Activated CD4-positive, alpha-beta T cell treated with anti-CD3 and anti-CD28 coated beads, Interleukin-2, amount 10 ng/mL, durations not matched to agents 24 days and 14 days (primary cell): Measurements from ENCODE around the gene ZNF154. TPM values are rescaled to one million over a fixed set of nuclear protein-coding genes. Genes with fewer than 3 reads are reported as not detected.
A peak's percentile ranks its signal among the peaks of the same experiment; 100 is the strongest.
"Not testable (repeated sequence)": the region's sequence is repeated elsewhere in the genome, so short reads cannot be mapped to it uniquely, and the experiment has no call there.

Source experiments
- DNase-seq: peaks from one replicate; pipeline ENCODE4 v3.0.0; 2022
- H3K27ac Mint-ChIP-seq: one replicate; pipeline ENCODE4 v1.8.0; 2022; ENCODE audit warnings: mild to moderate bottlenecking, mixed read lengths
- H3K27me3 Mint-ChIP-seq: one replicate; pipeline ENCODE4 v1.8.0; 2022; ENCODE audit warnings: mixed read lengths
- H3K36me3 Mint-ChIP-seq: one replicate; pipeline ENCODE4 v1.8.0; 2022; ENCODE audit warnings: low read depth, mild to moderate bottlenecking, mixed read lengths
- H3K4me1 Mint-ChIP-seq: one replicate; pipeline ENCODE4 v1.8.0; 2021; ENCODE audit warnings: mixed read lengths
- H3K4me3 Mint-ChIP-seq: one replicate; pipeline ENCODE4 v1.8.0; 2022; ENCODE audit warnings: mild to moderate bottlenecking, moderate library complexity, mixed read lengths
- H3K9me3 Mint-ChIP-seq: one replicate; pipeline ENCODE4 v1.8.0; 2021; ENCODE audit warnings: mixed read lengths
- intact Hi-C: fragments of 100-400 bp; cut with micrococcal nuclease; formaldehyde crosslinking; loops from one replicate; pipeline ENCODE4 v1.15.1; 2023
- total RNA-seq: library from RNA; stranded (reverse); gene quantifications from 2 replicates; pipeline ENCODE4 v1.2.3, GENCODE V29; 2022

The ZNF154 gene
- 3.1 and 3.9 TPM in 2 replicates for total RNA-seq

GRCh38 chr19:57708641-57709361 lies at the start of gene ZNF154:
TSS of gene ZNF154 (minus strand) at chr19:57709204. CDS start at chr19:57708971, 233 bp downstream.
- Mint-ChIP-seq H3K36me3 (peaks cover 40% of the 10 kb centered on the region), H3K4me3 (peak within 1 kb of the TSS; percentile 93), H3K27me3 (peaks cover 2% of the 10 kb centered on the region), H3K9me3 (peaks cover 43% of the 10 kb centered on the region), H3K4me1 (peaks cover 14% of the 10 kb centered on the region), H3K27ac (peak within 1 kb of the TSS; percentile 87)
- intact Hi-C loops: no loop called here
- peak; percentile 76 for DNase-seq

GRCh38 chr19:57757941-57758340 lies 48.9 kb upstream of the ZNF154 start:
- no peak overlapping the region for H3K27ac Mint-ChIP-seq

GRCh38 chr19:57755031-57755430 lies 46.0 kb upstream of the ZNF154 start:
- Mint-ChIP-seq H3K4me3 (no peak overlapping the region), H3K36me3 (peaks cover 99% of the 10 kb centered on the region), H3K4me1 (peaks cover 2% of the 10 kb centered on the region), H3K9me3 (peaks cover 44% of the 10 kb centered on the region), H3K27me3 (no peaks in the 10 kb centered on the region), H3K27ac (no peak overlapping the region)
- no peak for DNase-seq
- intact Hi-C loops: no loop called here

More at GRCh38 chr19:57757941-57758340, 48.9 kb upstream of the ZNF154 start:
- no peak for DNase-seq
- peaks cover 23% of the 10 kb centered on the region for H3K9me3 Mint-ChIP-seq
- no peaks in the 10 kb centered on the region for H3K4me1 Mint-ChIP-seq
- intact Hi-C loops: no loop called here
- no peak overlapping the region for H3K4me3 Mint-ChIP-seq
- no peaks in the 10 kb centered on the region for H3K27me3 Mint-ChIP-seq
- H3K36me3 Mint-ChIP-seq: peaks cover 91% of the 10 kb centered on the region

GRCh38 chr19:57754091-57754673 lies 45.2 kb upstream of the ZNF154 start:
- DNase-seq: no peak
- H3K4me3 Mint-ChIP-seq: no peak overlapping the region
- H3K9me3 Mint-ChIP-seq: peaks cover 46% of the 10 kb centered on the region
- intact Hi-C loops: no loop called here
- no peak overlapping the region for H3K27ac Mint-ChIP-seq
- H3K27me3 Mint-ChIP-seq: no peaks in the 10 kb centered on the region
- H3K4me1 Mint-ChIP-seq: peaks cover 2% of the 10 kb centered on the region
- peaks cover 99% of the 10 kb centered on the region for H3K36me3 Mint-ChIP-seq

GRCh38 chr19:57748029-57748428 lies 39.0 kb upstream of the ZNF154 start:
- intact Hi-C loops: loop anchor here (5.0 to 10.0 kb wide), 3 partner anchors 133 to 257 kb away; partner anchors contain the start of genes ZNF134, ZNF417 and ZNF606

GRCh38 chr19:57747472-57747807 lies 38.4 kb upstream of the ZNF154 start:
- Mint-ChIP-seq H3K4me1 (peaks cover 16% of the 10 kb centered on the region), H3K36me3 (peaks cover 56% of the 10 kb centered on the region), H3K27me3 (no peaks in the 10 kb centered on the region), H3K4me3 (peak overlapping the region; percentile 96), H3K27ac (peak overlapping the region; percentile 97), H3K9me3 (peaks cover 39% of the 10 kb centered on the region)
- intact Hi-C loops: loop anchor here (2.0 to 10.0 kb wide), 4 partner anchors 67 to 257 kb away; partner anchors contain the start of genes ZNF134, ZNF417, ZNF552 and ZNF606
- peak; percentile 58 for DNase-seq

More at GRCh38 chr19:57748029-57748428, 39.0 kb upstream of the ZNF154 start:
- Mint-ChIP-seq H3K27me3 (no peaks in the 10 kb centered on the region), H3K4me3 (peak overlapping the region; percentile 96), H3K27ac (no peak overlapping the region), H3K4me1 (peaks cover 16% of the 10 kb centered on the region), H3K36me3 (peaks cover 62% of the 10 kb centered on the region), H3K9me3 (peaks cover 44% of the 10 kb centered on the region)
- DNase-seq: no peak

GRCh38 chr19:57746580-57747471 lies 37.8 kb upstream of the ZNF154 start, which contains the start of gene ZNF776:
TSS of gene ZNF776 (plus strand) at chr19:57746815. CDS start at chr19:57747059, 244 bp downstream.
- DNase-seq: peak; percentile 95
- Mint-ChIP-seq H3K27me3 (no peaks in the 10 kb centered on the region), H3K9me3 (peaks cover 35% of the 10 kb centered on the region), H3K4me3 (peak within 1 kb of the TSS; percentile 96), H3K4me1 (peaks cover 16% of the 10 kb centered on the region), H3K27ac (peak within 1 kb of the TSS; percentile 97), H3K36me3 (peaks cover 50% of the 10 kb centered on the region)
- intact Hi-C loops: loop anchor here (1.0 to 10.0 kb wide), 6 partner anchors 20 to 258 kb away; partner anchors contain the start of genes ZNF134, ZNF417, ZNF552 and ZNF586

- not testable (repeated sequence) for H3K4me1 Mint-ChIP-seq, H3K4me3 Mint-ChIP-seq, H3K9me3 Mint-ChIP-seq, DNase-seq, H3K27me3 Mint-ChIP-seq, H3K27ac Mint-ChIP-seq, H3K36me3 Mint-ChIP-seq
- intact Hi-C loops: loop anchor here (2.0 kb wide), 1 partner anchor 416 kb away; no protein-coding TSS in a partner anchor
Measured at GRCh38 chr19:57738770-57739169, 29.8 kb upstream of the ZNF154 start.

- H3K27me3 Mint-ChIP-seq, H3K27ac Mint-ChIP-seq, H3K4me1 Mint-ChIP-seq, H3K4me3 Mint-ChIP-seq, H3K36me3 Mint-ChIP-seq, H3K9me3 Mint-ChIP-seq: not testable (repeated sequence)
- intact Hi-C loops: loop anchor here (2.0 kb wide), 1 partner anchor 416 kb away; no protein-coding TSS in a partner anchor
- peak; percentile 78 for DNase-seq
Measured at GRCh38 chr19:57738320-57738719, 29.3 kb upstream of the ZNF154 start.

GRCh38 chr19:57720878-57721277 lies 11.9 kb upstream of the ZNF154 start:
- DNase-seq: no peak
- no peak overlapping the region for H3K4me3 Mint-ChIP-seq

GRCh38 chr19:57719901-57720519 lies 11.0 kb upstream of the ZNF154 start:
- peaks cover 38% of the 10 kb centered on the region for H3K9me3 Mint-ChIP-seq
- no peak for DNase-seq
- H3K27ac Mint-ChIP-seq: no peak overlapping the region
- H3K27me3 Mint-ChIP-seq: no peaks in the 10 kb centered on the region
- H3K4me1 Mint-ChIP-seq: no peaks in the 10 kb centered on the region
- H3K4me3 Mint-ChIP-seq: no peak overlapping the region
- intact Hi-C loops: no loop called here
- peaks cover 65% of the 10 kb centered on the region for H3K36me3 Mint-ChIP-seq

More at GRCh38 chr19:57720878-57721277, 11.9 kb upstream of the ZNF154 start:
- Mint-ChIP-seq H3K9me3 (peaks cover 37% of the 10 kb centered on the region), H3K4me1 (no peaks in the 10 kb centered on the region), H3K36me3 (peaks cover 66% of the 10 kb centered on the region), H3K27me3 (no peaks in the 10 kb centered on the region), H3K27ac (no peak overlapping the region)
- intact Hi-C loops: no loop called here

- H3K4me3 Mint-ChIP-seq: no peak overlapping the region
- peaks cover 39% of the 10 kb centered on the region for H3K9me3 Mint-ChIP-seq
- H3K27ac Mint-ChIP-seq: no peak overlapping the region
- H3K36me3 Mint-ChIP-seq: peaks cover 62% of the 10 kb centered on the region
- no peaks in the 10 kb centered on the region for H3K27me3 Mint-ChIP-seq
- no peak for DNase-seq
- intact Hi-C loops: no loop called here
- no peaks in the 10 kb centered on the region for H3K4me1 Mint-ChIP-seq
Measured at GRCh38 chr19:57719424-57719823, 10.4 kb upstream of the ZNF154 start.

GRCh38 chr19:57712222-57712621 lies 3.2 kb upstream of the ZNF154 start:
- peaks cover 21% of the 10 kb centered on the region for H3K36me3 Mint-ChIP-seq
- peaks cover 2% of the 10 kb centered on the region for H3K27me3 Mint-ChIP-seq
- H3K27ac Mint-ChIP-seq: no peak overlapping the region
- no peak overlapping the region for H3K4me3 Mint-ChIP-seq
- DNase-seq: no peak
- intact Hi-C loops: no loop called here
- H3K9me3 Mint-ChIP-seq: peaks cover 45% of the 10 kb centered on the region
- H3K4me1 Mint-ChIP-seq: peaks cover 14% of the 10 kb centered on the region
